ENCODE measurements around the gene S1PR1.

DNA sequence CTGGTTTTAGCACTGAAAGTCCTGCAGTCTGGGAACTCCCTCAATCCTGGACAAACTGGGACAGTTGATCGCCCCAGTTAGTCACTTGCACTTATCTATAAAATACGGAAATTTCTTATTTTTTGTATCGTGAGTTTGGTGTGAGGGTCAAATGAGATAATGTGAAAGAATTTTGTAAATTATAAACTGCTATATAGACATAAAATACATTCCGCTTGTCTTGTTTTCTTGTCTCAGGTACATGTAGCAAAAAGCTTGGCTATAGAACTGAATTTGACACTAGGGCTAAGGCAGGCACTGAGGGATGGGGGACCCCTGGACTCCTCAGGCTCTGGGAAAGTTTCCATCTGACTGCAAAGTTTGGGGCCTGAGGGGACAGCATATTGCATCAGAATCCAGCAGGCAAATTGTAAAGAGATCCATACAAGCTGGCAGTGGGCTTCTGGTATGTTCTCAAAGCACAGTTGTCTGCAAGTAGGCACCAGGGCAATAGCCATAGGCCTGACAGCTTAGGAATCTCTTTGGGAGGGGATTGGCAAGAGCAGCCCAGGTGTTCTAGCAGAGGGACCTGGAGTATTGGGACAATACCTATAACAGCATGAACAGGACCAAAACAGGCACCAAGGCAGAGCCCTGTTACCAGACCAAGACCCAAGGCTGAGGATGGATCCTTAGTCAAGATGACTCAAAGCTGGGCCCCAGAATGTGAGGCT lies 44.3 kb downstream of the S1PR1 start:
- TF ChIP-seq TAF1 (IDR thresholded peaks at IDR 0.05; ENCODE audit: borderline replicate concordance, insufficient read depth, low read length) (no peak), SIN3A (IDR thresholded peaks at IDR 0.05; ENCODE audit: borderline replicate concordance, insufficient read depth, low read length) (no peak), POLR2AphosphoS5 (IDR thresholded peaks at IDR 0.05; ENCODE audit: low read depth, low read length) (no peak)
